Activated CD4-positive, alpha-beta T cell treated with anti-CD3 and anti-CD28 coated beads, Interleukin-2, amount 50 U/mL, for 16 hours (primary cell): ENCODE results near the gene SPTAN1.
"Not testable (repeated sequence)": the region's sequence is repeated elsewhere in the genome, so short reads cannot be mapped to it uniquely, and the experiment has no call there.

Source experiments
- DNase-seq: peaks from one replicate; pipeline ENCODE4 v3.0.0-alpha.2; 2020

Gene SPTAN1

DNA sequence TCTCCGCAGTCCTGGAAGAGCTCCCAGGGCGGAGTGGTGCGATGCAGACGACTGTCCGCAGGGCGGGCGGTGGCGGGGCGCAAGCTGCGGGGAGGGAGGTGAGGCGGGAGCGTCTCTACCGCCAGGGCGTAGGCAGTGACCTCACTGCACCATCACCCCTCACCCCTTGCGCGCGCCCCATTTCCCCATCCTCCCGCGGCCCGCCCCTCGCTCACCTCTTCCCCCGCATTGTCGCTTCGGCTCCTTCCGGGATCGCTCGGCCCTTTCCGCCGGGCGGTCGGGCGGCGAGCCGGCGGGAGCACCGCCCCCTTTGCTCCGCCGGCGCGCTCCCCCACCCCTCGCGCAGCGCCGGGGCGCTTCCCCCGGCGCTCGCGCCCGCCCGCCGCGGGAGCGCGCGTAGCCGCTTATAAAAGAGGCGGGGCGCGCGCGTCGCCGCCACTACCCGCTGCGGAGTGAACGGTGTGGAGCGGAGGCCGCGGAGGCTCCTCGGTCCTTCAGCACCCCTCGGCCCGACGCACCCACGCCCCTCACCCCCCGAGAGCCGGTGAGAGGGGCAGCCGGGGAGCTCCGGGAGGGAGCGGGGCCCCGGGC, at the start of gene SPTAN1:
TSS of gene SPTAN1 (plus strand) at position 435 of the 591 bp plus-strand sequence. CDS start 14,154 bp downstream, outside the sequence.
- DNase-seq: peak; percentile 96

DNA sequence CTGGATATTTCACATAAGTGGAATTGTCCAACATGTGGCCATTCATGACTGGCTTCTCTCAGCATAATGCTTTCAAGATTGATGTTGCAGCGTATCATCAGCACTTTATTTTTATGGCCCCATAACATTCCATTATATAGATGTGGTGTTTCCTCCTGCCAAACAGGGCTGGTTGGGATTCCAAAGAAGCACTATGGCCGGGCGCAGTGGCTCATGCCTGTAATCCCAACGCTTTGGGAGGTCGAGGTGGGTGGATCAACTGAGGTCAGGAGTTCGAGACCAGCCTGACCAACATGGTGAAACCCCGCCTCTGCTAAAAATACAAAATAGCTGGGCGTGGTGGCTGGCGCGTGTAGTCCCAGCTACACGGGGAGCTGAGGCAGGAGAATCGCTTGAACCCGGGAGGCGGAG, 49.0 kb upstream of the SPTAN1 start:
- DNase-seq: not testable (repeated sequence)

DNA sequence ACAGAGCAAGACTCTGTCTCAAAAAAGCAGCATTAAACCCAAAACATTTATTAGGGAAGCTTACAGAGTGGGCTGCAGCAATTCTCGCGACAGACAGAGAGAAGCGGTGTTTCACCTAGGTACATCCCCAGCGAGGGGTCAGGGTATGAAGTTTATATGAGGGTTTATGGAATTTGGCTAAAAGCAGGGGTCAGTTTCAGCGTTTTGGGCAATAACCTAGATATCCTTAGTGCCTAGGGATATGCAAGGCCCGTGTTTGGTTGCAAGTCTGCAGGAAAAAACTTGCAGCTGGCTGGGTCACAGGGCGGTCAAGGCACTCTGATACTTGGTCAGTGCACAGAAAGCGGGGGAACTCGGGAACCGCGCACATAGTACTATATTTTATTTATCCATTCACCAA, 48.5 kb upstream of the SPTAN1 start:
- no peak for DNase-seq

DNA sequence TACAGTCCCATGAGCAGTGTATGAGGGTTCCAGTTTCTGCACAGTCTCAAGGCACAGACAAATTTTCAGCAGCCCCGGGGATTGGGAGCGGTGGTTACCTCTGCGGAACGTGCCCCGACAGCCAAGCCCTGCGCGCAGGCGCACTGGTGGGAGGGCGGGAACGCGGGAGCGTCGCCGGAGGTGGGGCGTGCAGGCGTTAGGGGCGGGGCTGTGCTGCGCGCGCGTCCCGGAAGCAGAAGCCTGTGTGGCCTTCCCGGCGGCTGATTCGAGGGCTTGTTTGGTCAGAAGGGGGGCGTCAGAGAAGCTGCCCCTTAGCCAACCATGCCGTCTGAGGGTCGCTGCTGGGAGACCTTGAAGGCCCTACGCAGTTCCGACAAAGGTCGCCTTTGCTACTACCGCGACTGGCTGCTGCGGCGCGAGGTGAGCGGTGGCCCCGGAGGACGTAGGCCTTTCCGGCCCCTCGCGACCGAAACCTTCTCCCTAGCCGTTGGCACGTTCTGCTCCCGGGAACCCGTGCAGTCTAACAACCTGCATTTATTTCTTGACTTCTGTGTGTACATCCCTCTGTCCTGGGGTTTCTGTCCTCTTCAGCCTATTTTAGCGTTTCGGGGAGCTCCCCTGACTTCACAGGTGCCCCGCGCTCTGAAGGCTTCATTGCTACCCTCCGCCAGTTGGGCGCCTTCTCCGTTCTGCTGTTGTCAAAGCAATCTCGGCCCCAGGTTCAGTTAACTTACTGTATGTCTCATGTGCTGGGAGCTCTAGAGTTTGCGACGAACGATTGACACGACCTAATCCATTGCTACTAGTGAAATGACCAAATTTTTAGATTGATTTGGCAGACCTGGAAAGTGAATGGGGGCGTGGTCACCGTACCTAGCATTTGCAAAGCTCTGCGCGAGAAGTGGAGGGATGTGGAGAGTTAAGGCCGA, 47.6 kb upstream of the SPTAN1 start, which contains the start of gene GLE1:
TSS of gene GLE1 (plus strand) at position 235 of the 929 bp plus-strand sequence. CDS start at position 322, 87 bp downstream.
- peak; percentile 97 for DNase-seq

DNA sequence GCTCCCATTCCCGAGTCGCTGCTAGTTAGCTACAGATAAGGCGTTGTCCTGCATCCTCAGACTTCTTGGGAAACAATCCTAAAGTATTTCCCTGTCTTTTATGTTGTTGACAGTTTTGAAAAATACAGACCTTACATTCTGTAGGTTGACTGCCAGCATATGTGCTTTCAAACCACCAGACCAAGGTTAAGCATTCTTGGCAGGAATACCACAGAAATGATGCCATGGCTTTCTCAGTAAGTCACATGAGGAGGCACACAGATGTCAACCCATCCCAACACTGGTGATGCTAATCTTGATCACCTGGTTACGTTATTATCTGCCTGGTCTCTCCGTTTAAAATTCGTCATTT, 47.0 kb upstream of the SPTAN1 start:
- DNase-seq: no peak

DNA sequence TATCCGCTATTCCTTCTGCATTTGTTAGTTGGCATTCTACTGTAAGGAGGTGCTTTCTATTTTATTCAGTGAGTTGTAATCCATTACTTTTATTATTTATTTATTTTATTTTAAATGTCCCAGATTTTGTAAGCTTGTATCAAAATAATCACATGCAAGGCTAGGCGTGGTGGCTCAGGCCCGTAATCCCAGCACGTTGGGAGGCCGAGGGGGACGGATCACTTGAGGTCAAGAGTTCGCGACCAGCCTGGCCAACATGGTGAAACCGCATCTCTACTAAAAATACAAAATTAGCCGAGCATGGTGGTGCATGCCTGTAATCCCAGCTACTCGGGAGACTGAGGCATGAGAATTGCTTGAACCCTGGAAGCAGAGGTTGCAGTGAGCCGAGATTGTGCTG, 46.5 kb upstream of the SPTAN1 start:
- not testable (repeated sequence) for DNase-seq

DNA sequence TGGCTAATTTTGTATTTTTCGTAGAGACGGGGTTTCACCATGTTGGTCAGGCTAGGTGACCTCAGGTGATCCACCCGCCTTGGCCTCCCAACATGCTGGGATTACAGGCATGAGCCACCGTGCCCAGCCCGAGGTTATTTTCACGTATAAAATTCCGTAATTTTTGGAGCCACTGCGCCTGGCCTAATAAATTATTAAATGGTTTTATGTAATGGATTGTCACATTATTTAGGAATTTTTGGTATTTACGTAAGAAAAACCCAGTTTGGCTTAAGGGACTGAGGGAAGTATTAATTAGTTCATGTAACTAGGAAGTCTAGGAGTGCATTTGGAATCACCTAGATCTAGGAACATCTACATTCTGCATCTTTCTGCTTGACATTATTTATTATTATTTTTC, 39.6 kb upstream of the SPTAN1 start:
- DNase-seq: no peak

DNA sequence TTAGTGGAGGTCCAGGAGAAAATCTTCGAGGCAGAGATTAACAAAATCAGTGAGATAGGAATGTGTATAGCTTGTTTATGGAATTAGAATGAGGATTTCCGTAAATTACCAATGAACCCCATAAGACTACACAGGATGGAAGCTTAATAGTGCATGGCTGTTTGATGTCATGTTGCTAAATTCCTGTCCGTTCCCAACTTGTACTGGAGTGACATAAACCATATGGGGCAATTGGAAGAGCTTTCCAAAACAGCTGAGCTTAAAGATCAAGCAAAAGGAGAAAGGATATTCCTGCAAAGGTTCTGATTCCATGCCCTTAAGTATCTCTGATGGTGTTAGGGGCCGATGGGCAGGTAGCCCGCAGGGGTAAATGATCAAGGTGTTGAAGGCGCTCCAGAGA, 30.4 kb upstream of the SPTAN1 start:
- DNase-seq: no peak

DNA sequence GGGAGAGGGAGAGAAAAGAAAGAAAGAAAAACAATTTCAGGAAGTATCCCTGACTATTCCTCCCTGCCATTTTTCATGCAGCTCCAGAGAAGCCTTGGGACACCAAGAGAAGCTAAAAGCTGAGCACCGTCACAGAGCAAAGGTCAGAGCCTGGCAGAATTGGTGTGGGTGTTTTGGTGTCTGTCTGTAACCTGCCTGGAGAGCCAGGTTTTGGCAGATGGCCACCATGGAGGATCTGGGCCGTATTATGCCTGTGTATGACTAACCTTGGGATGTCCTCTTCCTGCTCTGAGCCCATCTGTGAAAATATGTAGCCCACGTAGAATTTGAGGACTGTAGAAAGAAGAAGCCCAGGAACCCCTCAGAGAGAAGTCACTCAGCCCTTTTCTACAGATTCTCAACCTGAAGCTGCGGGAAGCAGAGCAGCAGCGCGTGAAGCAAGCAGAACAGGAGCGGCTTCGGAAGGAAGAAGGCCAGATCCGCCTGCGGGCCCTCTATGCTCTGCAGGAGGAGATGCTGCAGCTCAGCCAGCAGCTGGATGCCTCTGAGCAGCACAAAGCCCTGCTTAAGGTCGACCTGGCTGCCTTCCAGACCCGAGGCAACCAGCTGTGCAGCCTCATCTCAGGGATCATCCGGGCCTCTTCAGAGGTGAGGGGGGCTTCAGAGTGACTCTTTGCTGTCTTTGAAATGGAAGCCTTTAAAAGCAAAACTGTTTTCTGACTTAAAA, 29.0 kb upstream of the SPTAN1 start:
- DNase-seq: no peak

DNA sequence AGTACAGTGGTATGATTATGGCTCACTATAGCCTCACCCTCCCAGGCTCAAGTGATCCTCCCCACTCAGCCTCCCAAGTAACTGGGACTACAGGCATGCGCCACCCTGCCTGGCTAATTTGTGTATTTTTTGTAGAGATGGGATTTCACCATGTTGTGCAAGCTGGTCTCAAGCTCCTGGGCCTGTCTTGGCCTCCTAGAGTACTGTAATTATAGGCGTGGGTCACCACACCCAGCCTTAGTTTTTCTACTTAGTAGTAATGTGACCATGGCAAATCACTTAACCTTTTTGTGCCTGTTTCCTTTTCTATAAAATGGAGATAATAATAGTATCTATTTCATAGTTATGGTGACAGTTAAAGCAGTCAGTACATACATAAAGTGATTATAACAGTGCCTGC, 25.7 kb upstream of the SPTAN1 start:
- DNase-seq: no peak

DNA sequence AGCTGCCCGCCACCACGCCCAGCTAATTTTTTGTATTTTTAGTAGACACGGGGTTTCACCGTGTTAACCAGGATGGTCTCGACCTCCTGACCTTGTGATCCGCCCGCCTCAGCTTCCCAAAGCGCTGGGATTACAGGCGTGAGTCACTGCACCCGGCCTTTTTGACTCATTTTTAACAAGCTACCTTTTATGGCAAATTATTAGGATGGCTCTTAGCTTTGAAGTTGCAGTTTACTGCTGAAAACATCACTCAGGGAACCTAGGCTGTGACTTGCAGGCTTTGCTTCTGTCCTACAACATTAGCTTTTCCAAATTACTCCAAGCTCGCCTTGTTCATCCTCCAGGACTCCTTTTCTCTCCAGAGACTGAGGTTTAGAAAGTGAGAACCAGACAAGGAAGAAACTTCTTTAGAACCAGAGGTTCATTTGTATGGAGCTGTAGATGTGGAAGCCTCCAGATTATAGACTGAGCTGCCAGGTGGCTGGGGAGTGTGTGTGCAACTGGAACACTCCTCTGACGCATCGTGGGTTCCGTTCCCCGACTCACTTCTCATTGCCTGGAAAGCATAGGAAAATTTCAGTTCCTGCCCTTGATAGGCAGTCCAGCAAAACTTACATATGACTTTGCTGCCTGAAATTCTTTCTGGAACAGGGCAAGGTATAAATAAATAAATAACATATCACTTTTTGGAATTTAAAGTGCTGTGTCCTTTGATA, 23.8 kb upstream of the SPTAN1 start:
- no peak for DNase-seq

DNA sequence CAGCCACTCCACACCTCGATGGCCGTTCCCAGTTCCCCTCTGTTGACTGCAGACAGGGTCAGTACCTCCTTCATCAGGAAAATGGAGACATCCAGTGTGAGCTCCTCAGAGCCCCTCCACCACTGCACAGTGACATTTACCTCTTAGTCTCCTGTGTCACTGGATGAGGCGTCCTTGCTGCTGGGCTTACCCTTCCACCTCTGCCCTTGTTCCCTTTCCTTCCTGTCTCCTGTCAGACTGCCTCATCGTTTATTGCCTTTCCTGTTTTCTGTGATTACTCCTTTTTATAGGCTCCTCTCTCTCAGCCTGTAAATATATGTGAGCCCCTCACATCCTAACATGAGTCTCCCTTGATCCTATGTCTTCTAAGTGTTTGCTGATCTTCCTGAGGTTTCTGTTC, 23.2 kb upstream of the SPTAN1 start:
- no peak for DNase-seq

DNA sequence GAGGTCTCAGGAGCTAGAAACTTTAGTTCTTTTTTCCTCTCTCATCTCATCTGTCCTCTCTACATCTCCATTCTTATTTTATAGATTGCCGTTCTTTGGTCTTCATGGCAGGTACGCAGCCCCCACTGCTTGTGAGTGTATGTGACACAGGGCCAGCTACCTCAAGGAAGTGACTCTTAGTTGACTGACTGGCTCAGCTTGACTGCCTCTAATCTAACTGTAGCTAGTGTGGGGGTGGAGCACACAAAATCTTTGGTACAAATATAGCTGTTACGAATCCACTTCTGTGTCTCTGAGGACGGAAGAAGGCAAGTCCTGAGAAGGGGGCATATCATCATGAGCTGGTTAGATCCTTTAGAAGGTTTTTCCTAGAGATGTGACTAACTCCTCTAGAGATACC, 19.8 kb upstream of the SPTAN1 start:
- no peak for DNase-seq

DNA sequence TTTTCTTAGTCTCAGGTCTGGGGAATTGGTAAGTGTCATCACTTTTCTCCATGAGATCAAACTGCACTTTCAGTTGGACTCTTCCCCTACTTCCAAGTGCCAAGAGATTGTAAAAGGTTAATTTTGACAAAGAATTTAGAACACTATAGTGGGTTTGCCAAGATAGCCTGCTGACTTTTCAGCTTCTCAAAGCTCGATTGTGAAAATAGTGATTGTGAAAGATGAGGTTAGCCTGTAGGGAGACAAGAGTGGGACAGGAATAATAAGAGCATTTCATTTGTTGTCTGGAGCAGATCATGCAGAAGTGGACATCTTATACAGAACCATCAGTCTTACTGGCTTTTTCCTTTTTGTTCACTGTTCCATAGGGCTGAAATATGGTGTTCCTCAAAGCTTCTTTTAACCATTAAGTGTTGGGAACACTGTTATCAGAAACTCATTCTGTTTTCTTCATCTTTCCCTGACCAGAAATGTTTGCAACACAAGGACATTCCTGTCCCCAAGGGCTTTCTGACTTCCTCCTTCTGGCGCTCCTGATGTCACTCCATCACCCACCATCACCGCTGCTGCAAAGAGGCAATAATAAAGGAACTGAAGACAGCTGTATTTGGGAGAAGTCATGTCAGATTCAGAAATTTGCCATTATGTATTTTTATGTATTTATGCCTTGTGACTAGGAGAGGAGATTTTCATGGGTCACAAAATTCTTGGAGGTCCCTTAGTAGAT, 11.6 kb upstream of the SPTAN1 start:
- DNase-seq: no peak

DNA sequence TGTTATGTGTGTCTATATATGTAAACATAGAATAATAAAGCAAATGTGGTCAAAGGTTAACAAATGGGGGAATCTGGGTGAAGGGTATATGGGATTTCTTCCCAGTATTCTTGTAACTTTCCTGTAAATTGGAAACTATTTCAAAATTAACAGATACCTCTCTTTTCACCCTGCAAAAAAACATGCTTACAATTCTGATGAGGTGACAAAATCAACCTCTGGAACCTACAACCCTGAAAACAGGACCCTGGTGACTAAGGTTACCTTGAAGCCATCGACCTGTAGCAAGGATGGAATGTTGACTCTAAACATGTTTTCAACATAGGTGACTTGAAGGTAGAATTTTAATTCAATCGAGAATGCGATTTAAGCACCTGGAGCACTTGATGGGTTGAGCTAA, 5.9 kb upstream of the SPTAN1 start:
- no peak for DNase-seq

DNA sequence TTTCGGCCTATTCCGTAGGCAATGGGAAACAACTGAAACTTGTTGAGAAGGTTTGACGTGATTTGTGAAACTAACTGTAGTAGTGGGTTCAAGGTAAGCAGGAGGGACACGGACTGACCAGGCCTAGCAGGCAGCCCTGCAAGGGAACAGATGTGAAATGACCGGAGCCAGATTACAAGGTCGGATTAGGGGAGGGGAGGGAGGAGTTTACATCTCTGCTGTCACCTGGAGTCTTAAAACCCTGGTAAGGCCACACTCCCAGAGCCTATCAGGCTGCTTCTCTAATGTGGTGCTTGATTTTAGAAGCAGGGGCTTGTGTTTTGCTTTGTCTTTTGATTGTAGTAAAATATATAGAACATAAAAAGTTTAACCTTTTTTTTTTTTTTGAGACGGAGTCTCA, 3.5 kb upstream of the SPTAN1 start:
- DNase-seq: no peak

DNA sequence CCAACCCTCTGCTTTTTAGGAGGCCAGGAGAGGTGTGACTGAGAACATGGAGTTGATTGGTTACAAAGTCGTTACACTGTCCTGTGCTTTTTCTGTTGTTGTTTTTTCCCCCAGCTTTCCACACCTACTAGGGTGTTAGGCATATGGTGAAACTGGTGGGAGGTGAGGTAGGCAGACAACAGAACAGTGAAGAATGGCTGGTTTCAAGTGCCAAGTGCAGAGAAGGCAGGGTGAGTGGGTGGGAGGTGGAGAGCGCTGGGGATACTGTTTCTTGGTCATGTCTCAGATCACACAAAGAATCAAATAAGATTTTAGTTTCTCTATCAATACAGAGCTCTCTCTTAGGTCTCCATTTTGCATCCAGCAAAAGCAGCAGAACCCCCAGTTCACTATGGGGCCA, 2.2 kb upstream of the SPTAN1 start:
- DNase-seq: peak; percentile 49

DNA sequence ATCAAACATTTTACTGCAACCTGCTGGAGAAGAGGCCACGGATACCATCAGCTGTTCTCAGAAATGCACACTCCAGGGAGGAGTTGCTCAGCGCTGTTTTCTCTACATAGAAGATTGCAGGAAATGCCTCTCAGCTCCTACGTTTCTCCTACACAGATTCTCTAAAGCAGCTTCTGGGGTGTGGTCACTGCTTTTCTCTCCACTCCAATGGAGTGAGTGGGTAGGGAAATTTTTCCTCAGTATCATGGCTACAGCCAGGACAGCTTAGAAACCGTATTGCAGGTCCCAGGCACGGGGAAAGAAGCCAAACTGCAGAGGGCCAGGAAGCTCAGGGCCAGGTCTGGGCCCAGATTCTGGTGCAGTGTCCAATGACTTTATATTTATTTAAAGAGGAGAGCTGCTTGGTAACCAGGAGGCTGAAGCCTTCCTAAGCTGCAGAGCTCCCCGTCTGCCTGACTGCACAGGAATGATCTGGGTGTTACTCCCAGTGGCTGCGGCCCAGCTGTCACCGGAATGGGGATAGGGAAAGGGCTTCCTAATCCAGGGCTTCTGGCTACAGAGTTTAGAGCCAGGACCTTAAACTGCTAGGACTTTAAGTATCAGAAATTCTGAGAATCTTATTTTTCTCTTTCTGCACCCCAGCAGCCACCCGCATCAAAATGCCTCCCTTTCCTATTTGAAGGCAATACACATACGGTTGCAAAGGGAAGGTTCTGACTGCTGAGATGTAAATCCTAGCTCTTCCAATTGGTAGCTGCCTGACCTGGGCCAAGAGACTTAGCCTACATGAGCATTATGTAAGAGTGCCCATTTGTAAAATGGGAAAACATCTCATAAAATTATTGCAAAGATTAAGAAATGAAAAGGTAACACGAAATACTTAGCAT, 1.4 kb upstream of the SPTAN1 start:
- no peak for DNase-seq

DNA sequence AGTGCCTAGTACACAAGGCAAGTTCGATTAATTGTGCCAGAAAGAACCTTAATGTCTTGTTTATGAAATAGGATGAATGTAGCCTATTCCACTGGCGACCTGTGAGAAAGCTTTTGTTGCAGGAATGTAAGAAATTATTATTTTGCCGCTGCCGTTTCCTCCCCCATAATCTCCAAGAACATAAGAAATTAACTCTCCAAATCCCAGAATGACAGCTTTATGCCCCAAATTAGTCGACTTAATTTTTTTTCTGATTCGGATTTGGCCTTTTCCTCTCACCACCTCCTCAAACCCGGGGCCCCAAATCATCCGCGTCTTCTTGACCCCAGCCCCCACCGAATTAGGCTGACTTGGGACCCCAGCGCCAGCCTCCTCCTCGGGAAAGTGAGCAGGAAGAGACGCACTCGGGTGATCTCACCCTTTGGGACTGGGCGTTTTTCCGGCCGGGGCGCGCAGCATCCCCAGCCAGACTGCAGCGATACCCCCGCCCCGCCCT, 682 bp upstream of the SPTAN1 start:
- DNase-seq: no peak

DNA sequence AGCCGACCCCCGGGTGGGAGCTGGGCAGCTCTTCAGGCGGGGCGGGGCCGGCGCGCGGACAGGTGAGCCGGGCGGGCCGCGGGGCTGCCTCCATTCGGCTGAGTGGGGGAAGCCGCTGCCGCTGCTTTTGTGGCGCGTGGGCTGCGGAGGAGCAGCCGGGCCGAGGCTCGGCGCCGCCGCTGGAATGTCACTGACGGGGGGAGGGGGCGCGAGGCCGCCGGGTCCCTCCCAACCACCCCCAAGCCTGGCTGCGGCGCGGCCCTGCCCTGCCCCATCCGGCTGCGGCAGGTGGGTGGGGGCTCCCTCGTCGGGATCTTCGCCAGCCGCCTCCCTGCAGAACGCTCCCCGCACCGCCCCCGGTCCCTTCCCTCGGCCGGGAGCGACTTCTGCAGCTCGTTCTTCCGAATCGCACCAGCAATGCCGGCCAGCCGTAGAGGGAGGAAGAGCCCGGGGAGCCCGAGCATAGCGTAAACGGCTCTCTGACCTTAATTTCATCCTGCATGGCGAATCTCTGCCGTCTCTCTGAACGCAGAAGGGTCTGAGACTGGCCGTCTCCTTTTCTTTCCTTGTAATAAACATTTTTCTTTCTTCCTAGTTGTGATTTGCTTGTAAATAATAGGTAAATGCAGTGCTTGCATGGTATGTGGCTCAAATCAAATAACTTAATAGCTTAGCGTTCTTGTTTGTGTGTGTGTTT, 505 bp downstream of the SPTAN1 start:
- DNase-seq: peak; percentile 45
